ENCODE data around the gene BHLHE40.

Gene BHLHE40

GRCh38 chr3:5015056-5015455 is 35.8 kb downstream of the BHLHE40 start:
- FAIRE-seq (no peak), DNase-seq (ENCODE audit: extremely low spot score, insufficient read length, low read depth) (no peak)

- FAIRE-seq (peak; percentile 70), DNase-seq (ENCODE audit: extremely low spot score, insufficient read length, low read depth) (no peak)
Observed at GRCh38 chr3:5016211-5017161, 37.2 kb downstream of the BHLHE40 start.

- DNase-seq (ENCODE audit: extremely low spot score, insufficient read length, low read depth), result no peak
Observed at GRCh38 chr3:5017925-5018531, 38.8 kb downstream of the BHLHE40 start.

GRCh38 chr3:5019411-5020241 is 40.4 kb downstream of the BHLHE40 start:
- no peak for FAIRE-seq
- DNase-seq (ENCODE audit: extremely low spot score, insufficient read length, low read depth), result no peak

More at GRCh38 chr3:5017925-5018531, 38.8 kb downstream of the BHLHE40 start:
- FAIRE-seq, result no peak

GRCh38 chr3:5020242-5020722 is 41.0 kb downstream of the BHLHE40 start:
- DNase-seq (ENCODE audit: extremely low spot score, insufficient read length, low read depth) (no peak), FAIRE-seq (no peak)

GRCh38 chr3:5021116-5022092 is 42.2 kb downstream of the BHLHE40 start:
- DNase-seq (ENCODE audit: extremely low spot score, insufficient read length, low read depth) (no peak), FAIRE-seq (no peak)

- DNase-seq (ENCODE audit: extremely low spot score, insufficient read length, low read depth), result peak; percentile 55
- peak; percentile 56 for FAIRE-seq
Observed at GRCh38 chr3:5022187-5022965, 43.1 kb downstream of the BHLHE40 start.

- DNase-seq (ENCODE audit: extremely low spot score, insufficient read length, low read depth), result no peak
- no peak for FAIRE-seq
Observed at GRCh38 chr3:5022966-5023776, 43.9 kb downstream of the BHLHE40 start.

- FAIRE-seq (no peak), DNase-seq (ENCODE audit: extremely low spot score, insufficient read length, low read depth) (no peak)
Observed at GRCh38 chr3:5023777-5024346, 44.6 kb downstream of the BHLHE40 start.

GRCh38 chr3:5026046-5026362 is 46.8 kb downstream of the BHLHE40 start:
- FAIRE-seq (no peak), DNase-seq (ENCODE audit: extremely low spot score, insufficient read length, low read depth) (no peak)

- DNase-seq (ENCODE audit: extremely low spot score, insufficient read length, low read depth), result no peak
- no peak for FAIRE-seq
Observed at GRCh38 chr3:5029715-5030114, 50.5 kb downstream of the BHLHE40 start.

GRCh38 chr3:5030152-5030551 is 50.9 kb downstream of the BHLHE40 start:
- no peak for DNase-seq (ENCODE audit: extremely low spot score, insufficient read length, low read depth)
- no peak for FAIRE-seq

GRCh38 chr3:5032844-5033243 is 53.6 kb downstream of the BHLHE40 start:
- FAIRE-seq (no peak), DNase-seq (ENCODE audit: extremely low spot score, insufficient read length, low read depth) (no peak)
